Progenitor cell of endocrine pancreas (in vitro differentiated cells): ENCODE data around the gene PRAMEF5. TPM values are rescaled to one million over a fixed set of nuclear protein-coding genes. Genes with fewer than 3 reads are reported as not detected.
"Not testable (repeated sequence)": the region's sequence is repeated elsewhere in the genome, so short reads cannot be mapped to it uniquely, and the experiment has no call there.

Source experiments
- DNase-seq: peaks from one replicate; pipeline ENCODE4 v3.0.0; 2021; ENCODE audit warnings: low spot score; ENCODE audit not compliant: unreplicated experiment
- H3K27ac Mint-ChIP-seq: 2 replicates; pipeline ENCODE4 v1.8.0; 2021; ENCODE audit warnings: mild to moderate bottlenecking, moderate library complexity, mixed read lengths
- H3K27me3 Mint-ChIP-seq: 2 replicates; pipeline ENCODE4 v1.8.0; 2021; ENCODE audit warnings: mixed read lengths
- H3K36me3 Mint-ChIP-seq: 2 replicates; pipeline ENCODE4 v1.8.0; 2022; ENCODE audit warnings: mixed read lengths; ENCODE audit not compliant: insufficient read depth
- H3K4me1 Mint-ChIP-seq: 2 replicates; pipeline ENCODE4 v1.8.0; 2021; ENCODE audit warnings: low read depth, mixed read lengths
- H3K4me3 Mint-ChIP-seq: 2 replicates; pipeline ENCODE4 v1.8.0; 2021; ENCODE audit warnings: low read depth, mild to moderate bottlenecking, moderate library complexity, mixed read lengths
- H3K9me3 Mint-ChIP-seq: 2 replicates; pipeline ENCODE4 v1.8.0; 2021; ENCODE audit warnings: low read depth, mixed read lengths
- CTCF ChIP-seq: fragments of 200-600 bp; sonication (generic); IDR thresholded peaks from one replicate; pipeline ENCODE4 v1.5.0; 2021; ENCODE audit warnings: antibody characterized with exemption, mild to moderate bottlenecking; ENCODE audit not compliant: unreplicated experiment
- long read RNA-seq: library from polyadenylated mRNA; unstranded; transcript quantifications from one replicate; pipeline ENCODE4 v2.0.0, GENCODE V29; 2020
- total RNA-seq: library from RNA; stranded (reverse); gene quantifications from 2 replicates; pipeline ENCODE4 v1.2.1, GENCODE V29; 2021

Gene PRAMEF5
- not detected in 2 replicates for total RNA-seq
- long read RNA-seq, result 0 reads

DNA sequence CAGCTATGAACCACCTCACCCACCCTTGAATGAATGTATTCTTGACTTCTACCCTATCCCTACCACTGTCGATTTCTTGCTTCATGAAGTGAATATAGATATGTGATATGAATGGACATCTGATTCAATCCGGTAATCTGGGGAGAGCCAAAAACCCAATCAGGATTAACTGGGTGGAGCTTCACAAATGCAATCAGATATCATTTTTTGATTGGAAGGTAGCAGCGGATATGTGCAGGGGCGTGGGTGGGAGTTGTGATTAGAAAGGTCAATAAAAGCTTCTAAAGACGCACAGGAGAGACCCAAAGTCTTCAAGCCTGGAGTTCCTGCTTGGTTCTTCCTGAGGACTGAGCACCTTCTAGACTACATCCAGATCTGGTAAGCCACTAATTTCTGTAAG is at the start of gene PRAMEF5:
Gene PRAMEF5, plus strand, starts transcription at position 301 of the 400 bp plus-strand sequence. CDS start 5,071 bp downstream, outside the sequence.
- H3K27me3 Mint-ChIP-seq, H3K36me3 Mint-ChIP-seq, DNase-seq, H3K4me1 Mint-ChIP-seq, H3K27ac Mint-ChIP-seq, H3K4me3 Mint-ChIP-seq, H3K9me3 Mint-ChIP-seq: not testable (repeated sequence)

- H3K4me3 Mint-ChIP-seq, H3K36me3 Mint-ChIP-seq: not testable (repeated sequence)
These were observed 45.3 kb upstream of the PRAMEF5 start for GRCh38 chr1:13208712-13209111.

GRCh38 chr1:13216619-13217018 is 37.4 kb upstream of the PRAMEF5 start:
- not testable (repeated sequence) for H3K36me3 Mint-ChIP-seq, H3K27me3 Mint-ChIP-seq, H3K4me3 Mint-ChIP-seq, H3K4me1 Mint-ChIP-seq, H3K27ac Mint-ChIP-seq, H3K9me3 Mint-ChIP-seq, DNase-seq

More at GRCh38 chr1:13208712-13209111, 45.3 kb upstream of the PRAMEF5 start:
- H3K4me1 Mint-ChIP-seq, H3K9me3 Mint-ChIP-seq, DNase-seq, H3K27me3 Mint-ChIP-seq, H3K27ac Mint-ChIP-seq: not testable (repeated sequence)

GRCh38 chr1:13219203-13219602 is 34.8 kb upstream of the PRAMEF5 start:
- H3K4me1 Mint-ChIP-seq, DNase-seq, H3K36me3 Mint-ChIP-seq, H3K27ac Mint-ChIP-seq, H3K4me3 Mint-ChIP-seq, H3K27me3 Mint-ChIP-seq, H3K9me3 Mint-ChIP-seq: not testable (repeated sequence)

GRCh38 chr1:13222788-13223187 is 31.2 kb upstream of the PRAMEF5 start:
- H3K4me1 Mint-ChIP-seq, H3K4me3 Mint-ChIP-seq, DNase-seq, H3K36me3 Mint-ChIP-seq, H3K27ac Mint-ChIP-seq, H3K27me3 Mint-ChIP-seq: not testable (repeated sequence)
- peaks cover 17% of the 10 kb centered on the region for H3K9me3 Mint-ChIP-seq

GRCh38 chr1:13224480-13225060 is 29.4 kb upstream of the PRAMEF5 start:
- no peak for TF ChIP-seq CTCF
- no peak overlapping the region for H3K27ac Mint-ChIP-seq
- H3K4me3 Mint-ChIP-seq, result no peak overlapping the region
- peaks cover 1% of the 10 kb centered on the region for H3K36me3 Mint-ChIP-seq
- no peaks in the 10 kb centered on the region for H3K27me3 Mint-ChIP-seq
- DNase-seq, result peak; percentile 5
- peaks cover 29% of the 10 kb centered on the region for H3K9me3 Mint-ChIP-seq
- H3K4me1 Mint-ChIP-seq, result no peaks in the 10 kb centered on the region

DNA sequence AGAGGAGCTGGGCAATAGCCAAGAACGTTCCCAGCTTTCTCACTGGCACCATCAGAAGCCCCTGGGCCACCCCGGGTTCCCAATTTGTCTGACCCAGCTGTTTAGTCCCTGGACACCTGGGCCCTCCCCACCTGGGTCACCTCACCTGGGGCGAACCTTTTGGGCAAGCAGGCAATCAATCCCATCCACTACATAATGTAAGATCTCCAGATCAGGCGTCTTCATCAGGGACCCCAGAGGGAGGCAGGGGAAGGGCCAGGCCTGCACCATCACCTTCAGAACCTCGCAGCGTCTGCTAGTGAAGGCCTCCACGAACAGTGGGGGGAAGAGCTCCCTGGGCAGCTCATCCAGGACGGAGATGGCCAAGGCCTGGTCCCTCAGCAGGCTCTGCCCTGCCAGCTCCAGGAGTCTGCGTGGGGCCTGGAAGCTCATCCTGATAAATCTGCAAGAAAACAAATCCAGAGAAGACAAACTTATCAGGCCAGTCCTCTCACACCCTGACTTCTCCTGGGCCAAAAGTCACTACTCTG is 28.3 kb upstream of the PRAMEF5 start, which contains the start of gene PRAMEF18:
Gene PRAMEF18, minus strand, starts transcription at position 480 of the 530 bp plus-strand sequence. Its CDS starts 48 bp downstream, at position 432.
- H3K4me3 Mint-ChIP-seq, H3K27ac Mint-ChIP-seq, H3K36me3 Mint-ChIP-seq, H3K4me1 Mint-ChIP-seq, H3K27me3 Mint-ChIP-seq: not testable (repeated sequence)
- DNase-seq, result peak; percentile 3
- H3K9me3 Mint-ChIP-seq, result peaks cover 36% of the 10 kb centered on the region

- peaks cover 49% of the 10 kb centered on the region for H3K9me3 Mint-ChIP-seq
- not testable (repeated sequence) for H3K27ac Mint-ChIP-seq, H3K4me3 Mint-ChIP-seq, H3K4me1 Mint-ChIP-seq, H3K27me3 Mint-ChIP-seq, H3K36me3 Mint-ChIP-seq, DNase-seq
These were observed 26.5 kb upstream of the PRAMEF5 start for GRCh38 chr1:13227271-13228055.
